Transverse colon (tissue), 4 donors: ENCODE measurements around the gene RBM44.

Experiments
- CTCF ChIP-seq, 5 experiments: fragments of 200-600 bp in 3 of 5; fragments of 450-650 bp in 2 of 5; sonication (generic) in 3 of 5; IDR thresholded peaks; 1 replicate in 2 of 5; 2 replicates in 3 of 5; pipeline ENCODE4 v1.5.1; 2016 to 2017; ENCODE audit warnings: antibody characterized with exemption in 5 of 5, inconsistent platforms in 3 of 5, mild to moderate bottlenecking in 2 of 5, moderate library complexity in 1 of 5
- EP300 ChIP-seq: sonication (generic); formaldehyde crosslinking; IDR thresholded peaks from one replicate; pipeline ENCODE4 v1.6.1; 2017; ENCODE audit warnings: antibody characterized with exemption, low read depth
- POLR2A ChIP-seq: fragments of 450-650 bp; IDR thresholded peaks from one replicate; pipeline ENCODE4 v1.6.1; 2016; ENCODE audit warnings: antibody characterized with exemption, mild to moderate bottlenecking, moderate library complexity
- POLR2AphosphoS5 ChIP-seq, 3 donors: sonication (generic); formaldehyde crosslinking; IDR thresholded peaks; one replicate each; pipeline ENCODE4 v1.6.1; 2016; ENCODE audit warnings: antibody characterized with exemption in 3 of 3

- no peak for TF ChIP-seq POLR2A
- no peak for TF ChIP-seq POLR2AphosphoS5 (IDR thresholded peaks at IDR 0.05)
- TF ChIP-seq CTCF (IDR thresholded peaks at IDR 0.05), result no peak
- no peak for TF ChIP-seq EP300
Observed at GRCh38 chr2:237816531-237816930, 18.0 kb downstream of the RBM44 start.
